ENCODE data around the gene CPEB2. TPM values are rescaled to one million over a fixed set of nuclear protein-coding genes. Genes with fewer than 3 reads are reported as not detected.

Gene CPEB2
- total RNA-seq, 1 donor from 2014 or later = 38.7 TPM

DNA sequence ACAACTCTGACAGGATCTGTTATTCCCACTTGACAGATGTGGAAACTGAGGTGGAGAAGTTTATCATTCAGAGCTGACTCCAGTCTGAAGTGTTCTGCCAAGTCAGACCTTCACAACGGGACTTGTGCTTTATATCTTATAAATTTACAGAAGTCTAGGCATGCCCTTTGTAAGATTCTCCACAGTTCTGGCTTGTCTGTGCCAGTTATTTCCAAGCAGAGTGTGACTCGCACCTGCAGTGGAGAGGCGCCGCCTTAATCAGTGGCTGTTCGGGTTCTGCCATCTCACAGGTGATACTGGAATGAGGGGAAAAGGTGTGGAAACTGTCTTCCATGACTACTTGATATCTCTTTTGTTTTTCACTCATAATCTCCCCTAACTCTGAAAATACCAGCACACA lies 63.2 kb downstream of the CPEB2 start:
- peaks cover 19% of the 10 kb centered on the region for H3K36me3 Mint-ChIP-seq (ENCODE audit: low read depth)
- TF ChIP-seq, protein P1, sequence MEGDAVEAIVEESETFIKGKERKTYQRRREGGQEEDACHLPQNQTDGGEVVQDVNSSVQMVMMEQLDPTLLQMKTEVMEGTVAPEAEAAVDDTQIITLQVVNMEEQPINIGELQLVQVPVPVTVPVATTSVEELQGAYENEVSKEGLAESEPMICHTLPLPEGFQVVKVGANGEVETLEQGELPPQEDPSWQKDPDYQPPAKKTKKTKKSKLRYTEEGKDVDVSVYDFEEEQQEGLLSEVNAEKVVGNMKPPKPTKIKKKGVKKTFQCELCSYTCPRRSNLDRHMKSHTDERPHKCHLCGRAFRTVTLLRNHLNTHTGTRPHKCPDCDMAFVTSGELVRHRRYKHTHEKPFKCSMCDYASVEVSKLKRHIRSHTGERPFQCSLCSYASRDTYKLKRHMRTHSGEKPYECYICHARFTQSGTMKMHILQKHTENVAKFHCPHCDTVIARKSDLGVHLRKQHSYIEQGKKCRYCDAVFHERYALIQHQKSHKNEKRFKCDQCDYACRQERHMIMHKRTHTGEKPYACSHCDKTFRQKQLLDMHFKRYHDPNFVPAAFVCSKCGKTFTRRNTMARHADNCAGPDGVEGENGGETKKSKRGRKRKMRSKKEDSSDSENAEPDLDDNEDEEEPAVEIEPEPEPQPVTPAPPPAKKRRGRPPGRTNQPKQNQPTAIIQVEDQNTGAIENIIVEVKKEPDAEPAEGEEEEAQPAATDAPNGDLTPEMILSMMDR (IDR thresholded peaks at IDR 0.05) = no peak
- no peak for DNase-seq (ENCODE audit: low spot score)
- H3K9me3 Mint-ChIP-seq (ENCODE audit: low read depth) = no peaks in the 10 kb centered on the region
- no peak overlapping the region for H3K4me3 Mint-ChIP-seq (ENCODE audit: unreplicated experiment)
- no peak overlapping the region for H3K27ac Mint-ChIP-seq (ENCODE audit: unreplicated experiment)
- H3K27me3 Mint-ChIP-seq (ENCODE audit: low read depth) = no peaks in the 10 kb centered on the region
- peaks cover 18% of the 10 kb centered on the region for H3K4me1 Mint-ChIP-seq (ENCODE audit: low read depth)

GRCh38 chr4:15066140-15066539 lies 63.9 kb downstream of the CPEB2 start:
- H3K9me3 Mint-ChIP-seq (ENCODE audit: low read depth) = no peaks in the 10 kb centered on the region
- TF ChIP-seq, protein P1 (IDR thresholded peaks at IDR 0.05) = no peak
- no peak overlapping the region for H3K4me3 Mint-ChIP-seq (ENCODE audit: unreplicated experiment)
- H3K27me3 Mint-ChIP-seq (ENCODE audit: low read depth) = no peaks in the 10 kb centered on the region
- no peak overlapping the region for H3K27ac Mint-ChIP-seq (ENCODE audit: unreplicated experiment)
- H3K36me3 Mint-ChIP-seq (ENCODE audit: low read depth) = peaks cover 22% of the 10 kb centered on the region
- peaks cover 18% of the 10 kb centered on the region for H3K4me1 Mint-ChIP-seq (ENCODE audit: low read depth)
- no peak for DNase-seq (ENCODE audit: low spot score)

DNA sequence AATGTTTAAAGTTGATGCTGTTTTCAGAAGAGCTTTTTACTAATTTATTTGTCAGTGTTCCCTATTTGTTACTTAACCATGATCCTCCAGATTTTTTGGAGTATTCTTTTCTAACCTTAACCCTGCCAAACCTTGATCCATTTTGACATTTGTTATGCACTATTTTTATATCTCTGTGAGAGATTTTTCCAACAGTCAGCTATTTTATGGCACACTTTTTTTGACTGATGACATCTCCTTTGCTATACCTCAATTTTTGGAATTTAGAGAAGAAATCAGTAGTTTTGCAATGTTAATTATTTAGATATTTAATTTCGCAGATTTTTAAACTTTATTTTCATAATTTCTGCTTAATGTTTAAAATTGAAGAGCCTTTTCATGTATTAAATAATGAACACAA lies 66.0 kb downstream of the CPEB2 start:
- TF ChIP-seq, protein P1 (IDR thresholded peaks at IDR 0.05) = no peak
- Mint-ChIP-seq H3K27ac (ENCODE audit: unreplicated experiment) (peak overlapping the region; percentile 64), H3K4me3 (ENCODE audit: unreplicated experiment) (no peak overlapping the region), H3K36me3 (ENCODE audit: low read depth) (peaks cover 25% of the 10 kb centered on the region), H3K27me3 (ENCODE audit: low read depth) (no peaks in the 10 kb centered on the region), H3K4me1 (ENCODE audit: low read depth) (peaks cover 16% of the 10 kb centered on the region), H3K9me3 (ENCODE audit: low read depth) (peaks cover 7% of the 10 kb centered on the region)
- DNase-seq (ENCODE audit: low spot score) = no peak

DNA sequence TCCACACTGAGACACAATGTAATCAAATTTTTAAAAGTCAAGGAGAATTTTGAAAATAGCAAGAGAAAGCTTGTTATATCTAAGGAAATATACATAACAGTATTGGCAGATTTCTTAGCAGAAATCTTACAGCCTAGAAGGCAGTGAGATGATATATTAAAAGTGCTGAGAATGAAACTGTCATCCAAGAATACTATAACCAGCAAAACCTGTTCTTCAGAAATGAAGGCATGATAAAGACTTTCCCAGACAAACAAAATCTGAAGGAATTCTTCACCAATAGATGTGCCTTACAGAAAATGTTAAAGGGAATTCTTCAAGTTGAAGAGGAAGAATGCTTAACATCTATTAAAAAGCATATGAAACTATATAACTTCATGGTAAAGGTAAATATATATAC lies 73.6 kb downstream of the CPEB2 start:
- H3K9me3 Mint-ChIP-seq (ENCODE audit: low read depth) = peaks cover 42% of the 10 kb centered on the region
- H3K4me1 Mint-ChIP-seq (ENCODE audit: low read depth) = peaks cover 6% of the 10 kb centered on the region
- TF ChIP-seq, protein P1 (IDR thresholded peaks at IDR 0.05) = no peak
- H3K4me3 Mint-ChIP-seq (ENCODE audit: unreplicated experiment) = no peak overlapping the region
- no peak overlapping the region for H3K27ac Mint-ChIP-seq (ENCODE audit: unreplicated experiment)
- DNase-seq (ENCODE audit: low spot score) = no peak
- no peaks in the 10 kb centered on the region for H3K27me3 Mint-ChIP-seq (ENCODE audit: low read depth)
- H3K36me3 Mint-ChIP-seq (ENCODE audit: low read depth) = peaks cover 22% of the 10 kb centered on the region

- H3K27me3 Mint-ChIP-seq (ENCODE audit: low read depth) = no peaks in the 10 kb centered on the region
- peaks cover 37% of the 10 kb centered on the region for H3K9me3 Mint-ChIP-seq (ENCODE audit: low read depth)
- H3K4me1 Mint-ChIP-seq (ENCODE audit: low read depth) = peaks cover 6% of the 10 kb centered on the region
- H3K27ac Mint-ChIP-seq (ENCODE audit: unreplicated experiment) = no peak overlapping the region
- DNase-seq (ENCODE audit: low spot score) = no peak
- TF ChIP-seq, protein P1 (IDR thresholded peaks at IDR 0.05) = no peak
- peaks cover 17% of the 10 kb centered on the region for H3K36me3 Mint-ChIP-seq (ENCODE audit: low read depth)
- H3K4me3 Mint-ChIP-seq (ENCODE audit: unreplicated experiment) = no peak overlapping the region
These were observed 75.7 kb downstream of the CPEB2 start for GRCh38 chr4:15077969-15078368.
